22Rv1 (cell line): ENCODE measurements around the gene NDFIP2.
"Not testable (repeated sequence)": the region's sequence is repeated elsewhere in the genome, so short reads cannot be mapped to it uniquely, and the experiment has no call there.

Source experiments
- H3K27ac ChIP-seq: fragments of 450-650 bp; 2 replicates; pipeline ENCODE4 v1.5.1; 2017
- CTCF ChIP-seq: fragments of 450-650 bp; IDR thresholded peaks from 2 replicates; pipeline ENCODE4 v1.5.1; 2017; ENCODE audit warnings: mild to moderate bottlenecking
- ZFX ChIP-seq: fragments of 450-650 bp; IDR thresholded peaks from 2 replicates; pipeline ENCODE4 v1.6.1; 2017; ENCODE audit warnings: antibody characterized with exemption, borderline replicate concordance

NDFIP2 gene

GRCh38 chr13:79591493-79591892 lies 110.5 kb downstream of the NDFIP2 start:
- TF ChIP-seq ZFX, result no peak
- TF ChIP-seq CTCF, result no peak
- H3K27ac ChIP-seq, result no peak overlapping the region

GRCh38 chr13:79593121-79593520 lies 112.2 kb downstream of the NDFIP2 start:
- no peak overlapping the region for H3K27ac ChIP-seq
- no peak for TF ChIP-seq ZFX
- no peak for TF ChIP-seq CTCF

GRCh38 chr13:79593641-79594275 lies 112.8 kb downstream of the NDFIP2 start:
- no peak overlapping the region for H3K27ac ChIP-seq
- no peak for TF ChIP-seq CTCF
- TF ChIP-seq ZFX, result no peak

GRCh38 chr13:79600146-79600545 lies 119.2 kb downstream of the NDFIP2 start:
- not testable (repeated sequence) for H3K27ac ChIP-seq

GRCh38 chr13:79602936-79603335 lies 122.0 kb downstream of the NDFIP2 start:
- no peak for TF ChIP-seq ZFX
- no peak for TF ChIP-seq CTCF

GRCh38 chr13:79604752-79605151 lies 123.8 kb downstream of the NDFIP2 start:
- H3K27ac ChIP-seq, result no peak overlapping the region

More at GRCh38 chr13:79602936-79603335, 122.0 kb downstream of the NDFIP2 start:
- H3K27ac ChIP-seq, result no peak overlapping the region

More at GRCh38 chr13:79604752-79605151, 123.8 kb downstream of the NDFIP2 start:
- TF ChIP-seq ZFX, result no peak
- no peak for TF ChIP-seq CTCF
